HCT116 (cell line): Measurements from ENCODE around the gene PITPNM1.

Experiments used
- CEBPB ChIP-seq: IDR thresholded peaks from 2 replicates; pipeline ENCODE4 v1.6.1; 2012; ENCODE audit warnings: low read depth
- CTCF ChIP-seq, 3 experiments: fragments of 200-600 bp in 1 of 3; sonication (generic) in 1 of 3; IDR thresholded peaks in 2 of 3; conservative IDR thresholded peaks in 1 of 3; 2 replicates each; pipeline ENCODE4 v1.5.1; 2012 to 2017; ENCODE audit warnings: low read depth in 2 of 3, low read length in 2 of 3, antibody characterized with exemption in 1 of 3, borderline replicate concordance in 1 of 3, control low read depth in 1 of 3, mild to moderate bottlenecking in 1 of 3, mixed read lengths in 1 of 3, mixed run types in 1 of 3, moderate library complexity in 1 of 3; ENCODE audit not compliant: insufficient read depth in 1 of 3
- EGR1 ChIP-seq: IDR thresholded peaks from 2 replicates; pipeline ENCODE4 v1.6.1; 2012; ENCODE audit warnings: low read depth
- ELF1 ChIP-seq: IDR thresholded peaks from 2 replicates; pipeline ENCODE4 v1.6.1; 2012; ENCODE audit warnings: low read depth, borderline replicate concordance
- EZH2 ChIP-seq: fragments of 200-600 bp; sonication (generic); IDR thresholded peaks from 2 replicates; pipeline ENCODE4 v1.6.1; 2017; ENCODE audit warnings: antibody characterized with exemption, mixed run types
- EZH2phosphoT487 ChIP-seq: fragments of 200-600 bp; IDR thresholded peaks from 2 replicates; pipeline ENCODE4 v1.6.1; 2018; ENCODE audit warnings: antibody characterized with exemption, borderline replicate concordance
- POLR2A ChIP-seq: IDR thresholded peaks from 2 replicates; pipeline ENCODE4 v1.7.0; 2011; ENCODE audit warnings: borderline replicate concordance; ENCODE audit not compliant: insufficient read depth, insufficient read length; ENCODE audit errors: extremely low read depth
- POLR2AphosphoS5 ChIP-seq: IDR thresholded peaks from 2 replicates; pipeline ENCODE4 v1.6.1; 2011; ENCODE audit warnings: mild to moderate bottlenecking, low read depth, low read length, moderate library complexity
- RAD21 ChIP-seq: IDR thresholded peaks from 2 replicates; pipeline ENCODE4 v1.6.1; 2012; ENCODE audit warnings: low read depth, mild to moderate bottlenecking
- SRF ChIP-seq: IDR thresholded peaks from 2 replicates; pipeline ENCODE4 v1.6.1; 2012; ENCODE audit warnings: low read depth
- ZFX ChIP-seq: fragments of 450-650 bp; IDR thresholded peaks from 2 replicates; pipeline ENCODE4 v1.6.1; 2017
- TF ChIP-seq, protein P1 (sequence below): IDR thresholded peaks from 2 replicates; pipeline ENCODE4 v1.6.1; 2012
- TF ChIP-seq, protein P2 (sequence below): IDR thresholded peaks from 2 replicates; pipeline ENCODE4 v1.6.1; 2012; ENCODE audit warnings: low read depth

GRCh38 chr11:67538823-67539505 is 33.8 kb upstream of the PITPNM1 start:
- TF ChIP-seq CTCF (IDR thresholded peaks at IDR 0.05 in 2 of 3, conservative IDR thresholded peaks at IDR 0.05 in 1 of 3; ENCODE audit: borderline replicate concordance in 1 of 3, insufficient read depth in 1 of 3, low read depth in 2 of 3, low read length in 2 of 3), result no peak
- TF ChIP-seq POLR2AphosphoS5, result no peak
- TF ChIP-seq, protein P1, sequence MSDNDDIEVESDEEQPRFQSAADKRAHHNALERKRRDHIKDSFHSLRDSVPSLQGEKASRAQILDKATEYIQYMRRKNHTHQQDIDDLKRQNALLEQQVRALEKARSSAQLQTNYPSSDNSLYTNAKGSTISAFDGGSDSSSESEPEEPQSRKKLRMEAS, result no peak
- TF ChIP-seq, protein P2, sequence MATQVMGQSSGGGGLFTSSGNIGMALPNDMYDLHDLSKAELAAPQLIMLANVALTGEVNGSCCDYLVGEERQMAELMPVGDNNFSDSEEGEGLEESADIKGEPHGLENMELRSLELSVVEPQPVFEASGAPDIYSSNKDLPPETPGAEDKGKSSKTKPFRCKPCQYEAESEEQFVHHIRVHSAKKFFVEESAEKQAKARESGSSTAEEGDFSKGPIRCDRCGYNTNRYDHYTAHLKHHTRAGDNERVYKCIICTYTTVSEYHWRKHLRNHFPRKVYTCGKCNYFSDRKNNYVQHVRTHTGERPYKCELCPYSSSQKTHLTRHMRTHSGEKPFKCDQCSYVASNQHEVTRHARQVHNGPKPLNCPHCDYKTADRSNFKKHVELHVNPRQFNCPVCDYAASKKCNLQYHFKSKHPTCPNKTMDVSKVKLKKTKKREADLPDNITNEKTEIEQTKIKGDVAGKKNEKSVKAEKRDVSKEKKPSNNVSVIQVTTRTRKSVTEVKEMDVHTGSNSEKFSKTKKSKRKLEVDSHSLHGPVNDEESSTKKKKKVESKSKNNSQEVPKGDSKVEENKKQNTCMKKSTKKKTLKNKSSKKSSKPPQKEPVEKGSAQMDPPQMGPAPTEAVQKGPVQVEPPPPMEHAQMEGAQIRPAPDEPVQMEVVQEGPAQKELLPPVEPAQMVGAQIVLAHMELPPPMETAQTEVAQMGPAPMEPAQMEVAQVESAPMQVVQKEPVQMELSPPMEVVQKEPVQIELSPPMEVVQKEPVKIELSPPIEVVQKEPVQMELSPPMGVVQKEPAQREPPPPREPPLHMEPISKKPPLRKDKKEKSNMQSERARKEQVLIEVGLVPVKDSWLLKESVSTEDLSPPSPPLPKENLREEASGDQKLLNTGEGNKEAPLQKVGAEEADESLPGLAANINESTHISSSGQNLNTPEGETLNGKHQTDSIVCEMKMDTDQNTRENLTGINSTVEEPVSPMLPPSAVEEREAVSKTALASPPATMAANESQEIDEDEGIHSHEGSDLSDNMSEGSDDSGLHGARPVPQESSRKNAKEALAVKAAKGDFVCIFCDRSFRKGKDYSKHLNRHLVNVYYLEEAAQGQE, result no peak
- TF ChIP-seq POLR2A, result no peak
- TF ChIP-seq EZH2, result no peak
- TF ChIP-seq EZH2phosphoT487, result no peak
- no peak for TF ChIP-seq EGR1
- no peak for TF ChIP-seq RAD21
- no peak for TF ChIP-seq CEBPB
- no peak for TF ChIP-seq ZFX
- no peak for TF ChIP-seq SRF
- no peak for TF ChIP-seq ELF1
